Nephron (organoid): ENCODE results near the gene CD36.

Experiments
- H3K27ac Mint-ChIP-seq, 3 experiments: 2 replicates each; pipeline ENCODE4 v1.8.0; 2020; ENCODE audit warnings: mixed read lengths in 3 of 3, mild to moderate bottlenecking in 2 of 3, moderate library complexity in 1 of 3
- H3K27me3 Mint-ChIP-seq: 2 replicates; pipeline ENCODE4 v1.8.0; 2021; ENCODE audit warnings: low read depth, mild to moderate bottlenecking, moderate library complexity, mixed read lengths
- H3K36me3 Mint-ChIP-seq: 2 replicates; pipeline ENCODE4 v1.8.0; 2020; ENCODE audit warnings: low read depth, mixed read lengths
- H3K4me1 Mint-ChIP-seq: 2 replicates; pipeline ENCODE4 v1.8.0; 2020; ENCODE audit warnings: mixed read lengths
- H3K4me3 Mint-ChIP-seq, 3 experiments: 2 replicates each; pipeline ENCODE4 v1.8.0; 2020; ENCODE audit warnings: mild to moderate bottlenecking in 3 of 3, mixed read lengths in 3 of 3, moderate library complexity in 2 of 3
- H3K9me3 Mint-ChIP-seq: 2 replicates; pipeline ENCODE4 v1.8.0; 2020; ENCODE audit warnings: mixed read lengths
- CTCF ChIP-seq, 3 experiments: fragments of 200-600 bp; sonication (generic); IDR thresholded peaks; one replicate each; pipeline ENCODE4 v1.5.0; 2021; ENCODE audit warnings: antibody characterized with exemption in 3 of 3; ENCODE audit not compliant: unreplicated experiment in 3 of 3

CD36 gene

DNA sequence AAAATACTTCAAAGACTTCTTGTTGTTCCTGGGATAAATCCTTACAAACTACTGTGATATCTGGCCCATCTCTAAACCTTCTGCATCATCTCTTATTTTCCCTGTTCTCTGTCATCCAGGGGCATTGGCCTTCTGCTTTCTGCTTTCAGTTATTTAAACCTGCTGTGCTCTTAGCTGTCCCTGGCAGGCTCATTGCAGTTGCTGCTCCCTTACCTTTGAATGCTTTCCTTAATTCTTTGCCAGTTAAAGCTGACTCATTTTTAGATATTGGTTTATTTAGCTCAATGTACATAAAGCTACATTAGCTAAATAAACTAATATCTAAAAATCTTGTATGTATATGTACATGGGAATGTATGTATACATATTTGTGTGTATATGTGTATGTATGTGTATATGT lies 40.6 kb upstream of the CD36 start:
- peaks cover 5% of the 10 kb centered on the region for H3K4me1 Mint-ChIP-seq
- no peak overlapping the region for H3K4me3 Mint-ChIP-seq
- H3K9me3 Mint-ChIP-seq, result no peaks in the 10 kb centered on the region
- no peaks in the 10 kb centered on the region for H3K27me3 Mint-ChIP-seq
- H3K36me3 Mint-ChIP-seq, result no peaks in the 10 kb centered on the region
- no peak overlapping the region for H3K27ac Mint-ChIP-seq
- TF ChIP-seq CTCF (IDR thresholded peaks at IDR 0.05; ENCODE audit: unreplicated experiment in 3 of 3), result no peak

- Mint-ChIP-seq H3K36me3 (no peaks in the 10 kb centered on the region), H3K4me3 (no peak overlapping the region), H3K27me3 (no peaks in the 10 kb centered on the region), H3K4me1 (peaks cover 5% of the 10 kb centered on the region), H3K27ac (no peak overlapping the region), H3K9me3 (no peaks in the 10 kb centered on the region)
- no peak for TF ChIP-seq CTCF (IDR thresholded peaks at IDR 0.05; ENCODE audit: unreplicated experiment in 3 of 3)
Observed at GRCh38 chr7:80600046-80600445, 38.4 kb upstream of the CD36 start.

- Mint-ChIP-seq H3K27ac (no peak overlapping the region), H3K36me3 (no peaks in the 10 kb centered on the region), H3K9me3 (no peaks in the 10 kb centered on the region), H3K27me3 (no peaks in the 10 kb centered on the region), H3K4me3 (no peak overlapping the region), H3K4me1 (peaks cover 5% of the 10 kb centered on the region)
- TF ChIP-seq CTCF (IDR thresholded peaks at IDR 0.05; ENCODE audit: unreplicated experiment in 3 of 3), result no peak
Observed at GRCh38 chr7:80601999-80602398, 36.4 kb upstream of the CD36 start.

DNA sequence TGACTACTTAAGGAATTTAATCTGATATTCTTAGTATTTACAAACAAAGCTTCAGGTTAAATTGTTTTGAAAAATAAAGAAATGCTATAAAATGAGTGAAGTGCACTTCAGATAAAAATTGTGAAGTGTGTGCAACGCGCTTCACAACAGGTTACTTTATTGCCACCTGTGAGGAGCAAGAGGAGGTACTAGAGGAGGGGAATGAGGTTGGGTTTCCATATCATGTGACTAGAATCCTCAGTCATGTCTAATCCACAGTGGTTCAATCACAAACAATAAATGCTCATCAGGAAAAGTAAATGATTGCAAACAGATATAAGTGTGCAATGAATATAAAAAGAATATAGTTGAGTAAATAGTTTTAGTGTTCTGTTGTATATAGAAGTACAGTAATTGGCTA lies 34.5 kb upstream of the CD36 start:
- TF ChIP-seq CTCF (IDR thresholded peaks at IDR 0.05; ENCODE audit: unreplicated experiment in 3 of 3), result no peak
- Mint-ChIP-seq H3K4me3 (no peak overlapping the region), H3K9me3 (no peaks in the 10 kb centered on the region), H3K27ac (no peak overlapping the region), H3K27me3 (no peaks in the 10 kb centered on the region), H3K4me1 (peaks cover 3% of the 10 kb centered on the region), H3K36me3 (no peaks in the 10 kb centered on the region)

DNA sequence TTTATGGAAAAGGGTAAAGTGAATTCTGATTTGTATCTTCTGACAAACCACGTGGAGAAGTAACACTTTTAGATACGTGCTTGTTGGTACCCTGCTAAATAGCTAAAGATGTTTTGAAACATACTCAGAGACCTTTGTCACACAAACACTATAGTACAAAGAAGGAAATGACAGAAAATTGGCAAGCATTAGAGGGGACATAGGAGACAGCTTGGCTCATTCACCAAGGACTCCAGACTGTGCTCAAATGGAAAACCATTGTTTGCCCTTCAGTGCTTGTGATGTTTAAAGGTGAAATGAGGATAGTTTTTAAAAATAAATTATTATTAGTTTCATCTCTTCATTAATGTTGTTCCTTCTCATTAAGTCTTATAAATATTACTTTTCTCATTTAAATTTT lies 34.0 kb upstream of the CD36 start:
- peaks cover 8% of the 10 kb centered on the region for H3K4me1 Mint-ChIP-seq
- no peak overlapping the region for H3K27ac Mint-ChIP-seq
- no peaks in the 10 kb centered on the region for H3K27me3 Mint-ChIP-seq
- H3K9me3 Mint-ChIP-seq, result no peaks in the 10 kb centered on the region
- H3K4me3 Mint-ChIP-seq, result no peak overlapping the region
- H3K36me3 Mint-ChIP-seq, result no peaks in the 10 kb centered on the region
- TF ChIP-seq CTCF (IDR thresholded peaks at IDR 0.05; ENCODE audit: unreplicated experiment in 3 of 3), result no peak

- Mint-ChIP-seq H3K27ac (no peak overlapping the region), H3K4me1 (peaks cover 26% of the 10 kb centered on the region), H3K27me3 (no peaks in the 10 kb centered on the region), H3K36me3 (no peaks in the 10 kb centered on the region), H3K9me3 (no peaks in the 10 kb centered on the region), H3K4me3 (no peak overlapping the region)
- TF ChIP-seq CTCF (IDR thresholded peaks at IDR 0.05; ENCODE audit: unreplicated experiment in 3 of 3), result no peak
Observed at GRCh38 chr7:80607136-80607535, 31.3 kb upstream of the CD36 start.
